ENCODE data around the gene RGS7. TPM values are rescaled to one million over a fixed set of nuclear protein-coding genes. Genes with fewer than 3 reads are reported as not detected.

Gene RGS7
- total and polyA plus RNA-seq, 2 of the 4 experiments (the other 2 are of a cell fraction) = 0.58 to 0.72 TPM

- Histone ChIP-seq H3K4me2 (ENCODE audit: low read depth, low read length) (no peak overlapping the region), H2BK120ac (ENCODE audit: low read depth, low read length) (no peak overlapping the region), H3K18ac (ENCODE audit: low read depth, low read length) (no peak overlapping the region), H3K36me3 (ENCODE audit: control insufficient read depth, insufficient read depth, low read length) (no peaks in the 10 kb centered on the region), H2AFZ (replicated peaks; ENCODE audit: low read length, poor library complexity) (no peak overlapping the region), H3K4ac (ENCODE audit: low read depth, low read length) (no peak overlapping the region), H3K9ac (ENCODE audit: low read depth, low read length) (no peak overlapping the region), H2BK20ac (ENCODE audit: low read depth, low read length) (no peak overlapping the region), H4K91ac (ENCODE audit: insufficient read depth, low read depth, low read length) (no peak overlapping the region), H2AK9ac (replicated peaks; ENCODE audit: low read depth, low read length, poor library complexity) (no peak overlapping the region), H4K5ac (ENCODE audit: low read depth, low read length) (no peak overlapping the region), H3K4me3 (ENCODE audit: insufficient read depth, low read depth, low read length) (no peak overlapping the region), H3K14ac (replicated peaks; ENCODE audit: low read depth, low read length) (no peak overlapping the region), H3K9me1 (ENCODE audit: insufficient read depth, low read length) (no peaks in the 10 kb centered on the region), H3K4me1 (ENCODE audit: control insufficient read depth, insufficient read depth, low read length) (no peaks in the 10 kb centered on the region), H4K20me1 (ENCODE audit: insufficient read depth, low read length) (no peaks in the 10 kb centered on the region), H2BK15ac (ENCODE audit: low read depth, low read length) (no peak overlapping the region), H3K79me1 (ENCODE audit: low read depth in 1 of 2, low read length in 2 of 2) (no peaks in the 10 kb centered on the region), H3K27ac (ENCODE audit: insufficient read depth, low read length) (no peak overlapping the region), H3K56ac (ENCODE audit: extremely low read depth, insufficient read depth, low read length) (no peak overlapping the region), H3K27me3 (ENCODE audit: control insufficient read depth, insufficient read depth, low read length) (no peaks in the 10 kb centered on the region), H2BK5ac (ENCODE audit: low read depth, low read length, poor library complexity, severe bottlenecking) (no peak overlapping the region), H3K9me3 (ENCODE audit: control insufficient read depth, insufficient read depth, low read length) (peaks cover 14% of the 10 kb centered on the region), H3K23ac (ENCODE audit: low read depth, low read length) (no peak overlapping the region), H2AK5ac (ENCODE audit: low read depth, low read length) (no peak overlapping the region), H4K8ac (ENCODE audit: low read depth in 2 of 2, low read length in 2 of 2) (no peak overlapping the region)
- no CpG with 5 or more reads among the region's 4 CpGs for WGBS, 2 experiments (ENCODE audit: extremely low coverage in 2 of 2, insufficient read length in 1 of 2)
- dilution Hi-C loops (cut with HindIII; ENCODE audit: low sequenced_read_pairs, unreplicated experiment) (no loop called here), in situ Hi-C loops (cut with MboI; ENCODE audit: low sequenced_read_pairs) (no loop called here), intact Hi-C loops (cut with micrococcal nuclease) (no loop called here)
- no peak for TF ChIP-seq RAD21 (IDR thresholded peaks at IDR 0.05; ENCODE audit: low read length)
- no peak for TF ChIP-seq SMC3 (IDR thresholded peaks at IDR 0.05; ENCODE audit: low read depth, low read length)
- TF ChIP-seq MAFK (IDR thresholded peaks at IDR 0.05; ENCODE audit: low read depth, low read length) = no peak
- no peak for TF ChIP-seq BHLHE40 (IDR thresholded peaks at IDR 0.05; ENCODE audit: low read depth, low read length)
- TF ChIP-seq CTCF (conservative IDR thresholded peaks at IDR 0.05; ENCODE audit: low read depth, low read length) = no peak
- no peak for TF ChIP-seq ELK1 (IDR thresholded peaks at IDR 0.05; ENCODE audit: borderline replicate concordance, low read depth, low read length)
- no peak for TF ChIP-seq FOS (IDR thresholded peaks at IDR 0.05; ENCODE audit: low read depth, low read length)
- BruUV-seq (replicated peaks) = no TSS peak
- DNase-seq = no peak
- POLR2A ChIA-PET (ENCODE audit: unreplicated experiment) = no interaction called here
- CTCF ChIA-PET = no interaction called here
- ATAC-seq (ENCODE audit: low read depth) = no peak
Measured at GRCh38 chr1:241138248-241138647, 218.8 kb downstream of the RGS7 start.

Data from IMR-90 (cell line).